ENCODE results near the gene BRCA1. TPM values are rescaled to one million over a fixed set of nuclear protein-coding genes. Genes with fewer than 3 reads are reported as not detected.
A peak's percentile ranks its signal among the peaks of the same experiment; 100 is the strongest.
"Not testable (repeated sequence)": the region's sequence is repeated elsewhere in the genome, so short reads cannot be mapped to it uniquely, and the experiment has no call there.

BRCA1 gene
- total RNA-seq, 1 donor from 2014 or later: 6.0 TPM

DNA sequence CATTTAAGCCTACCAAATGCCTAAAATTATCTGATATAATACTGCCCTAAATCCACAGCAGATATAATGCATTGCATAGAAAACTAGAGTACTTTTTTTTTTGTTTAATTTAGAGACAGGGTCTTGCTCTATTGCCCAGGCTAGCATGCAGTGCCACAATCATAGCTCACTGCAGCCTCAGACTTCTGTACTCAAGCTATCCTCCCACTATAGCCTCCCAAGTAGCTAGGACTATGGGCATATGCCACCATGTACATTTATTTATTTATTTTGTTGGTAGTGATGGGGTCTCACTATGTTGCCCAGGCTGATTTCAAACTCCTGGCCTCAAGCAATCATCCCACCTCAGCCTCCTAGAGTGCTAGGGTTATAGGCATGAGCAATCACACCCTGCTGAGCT, 20.0 kb downstream of the BRCA1 start:
- Histone ChIP-seq H3K27me3 (ENCODE audit: insufficient read depth, low read length) (no peaks in the 10 kb centered on the region), H4K20me1 (ENCODE audit: insufficient read depth, low read length) (no peaks in the 10 kb centered on the region), H3K4me1 (ENCODE audit: insufficient read depth, low read length) (no peaks in the 10 kb centered on the region), H3K36me3 (ENCODE audit: insufficient read depth, low read length) (no peaks in the 10 kb centered on the region), H3K9ac (ENCODE audit: low read length) (no peak overlapping the region), H3K4me3 (ENCODE audit: insufficient read depth, low read depth, low read length) (no peak overlapping the region), H2AFZ (ENCODE audit: low read depth, low read length) (no peak overlapping the region), H3K4me2 (ENCODE audit: low read length) (no peak overlapping the region), H3K27ac (ENCODE audit: low read depth, low read length) (no peak overlapping the region), H3K9me3 (ENCODE audit: insufficient read depth, low read depth, low read length) (no peaks in the 10 kb centered on the region), H3K79me2 (ENCODE audit: insufficient read depth, low read length) (no peaks in the 10 kb centered on the region)
- H3K4me3 Mint-ChIP-seq (ENCODE audit: unreplicated experiment): no peak overlapping the region
- H3K27ac Mint-ChIP-seq (ENCODE audit: unreplicated experiment): no peak overlapping the region
- no peaks in the 10 kb centered on the region for H3K27me3 Mint-ChIP-seq (ENCODE audit: low read depth, unreplicated experiment)
- peaks cover 2% of the 10 kb centered on the region for H3K36me3 Mint-ChIP-seq (ENCODE audit: low read depth, unreplicated experiment)
- TF ChIP-seq, protein P1, sequence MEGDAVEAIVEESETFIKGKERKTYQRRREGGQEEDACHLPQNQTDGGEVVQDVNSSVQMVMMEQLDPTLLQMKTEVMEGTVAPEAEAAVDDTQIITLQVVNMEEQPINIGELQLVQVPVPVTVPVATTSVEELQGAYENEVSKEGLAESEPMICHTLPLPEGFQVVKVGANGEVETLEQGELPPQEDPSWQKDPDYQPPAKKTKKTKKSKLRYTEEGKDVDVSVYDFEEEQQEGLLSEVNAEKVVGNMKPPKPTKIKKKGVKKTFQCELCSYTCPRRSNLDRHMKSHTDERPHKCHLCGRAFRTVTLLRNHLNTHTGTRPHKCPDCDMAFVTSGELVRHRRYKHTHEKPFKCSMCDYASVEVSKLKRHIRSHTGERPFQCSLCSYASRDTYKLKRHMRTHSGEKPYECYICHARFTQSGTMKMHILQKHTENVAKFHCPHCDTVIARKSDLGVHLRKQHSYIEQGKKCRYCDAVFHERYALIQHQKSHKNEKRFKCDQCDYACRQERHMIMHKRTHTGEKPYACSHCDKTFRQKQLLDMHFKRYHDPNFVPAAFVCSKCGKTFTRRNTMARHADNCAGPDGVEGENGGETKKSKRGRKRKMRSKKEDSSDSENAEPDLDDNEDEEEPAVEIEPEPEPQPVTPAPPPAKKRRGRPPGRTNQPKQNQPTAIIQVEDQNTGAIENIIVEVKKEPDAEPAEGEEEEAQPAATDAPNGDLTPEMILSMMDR (IDR thresholded peaks at IDR 0.05; ENCODE audit: insufficient read depth, low read depth, low read length): no peak
- no peak for TF ChIP-seq EZH2 (IDR thresholded peaks at IDR 0.05; ENCODE audit: insufficient read depth, low read length)
- H3K9me3 Mint-ChIP-seq (ENCODE audit: unreplicated experiment): no peaks in the 10 kb centered on the region
- DNase-seq (ENCODE audit: low read depth): no peak
- no peak for FAIRE-seq
- H3K4me1 Mint-ChIP-seq (ENCODE audit: low read depth, unreplicated experiment): no peaks in the 10 kb centered on the region

DNA sequence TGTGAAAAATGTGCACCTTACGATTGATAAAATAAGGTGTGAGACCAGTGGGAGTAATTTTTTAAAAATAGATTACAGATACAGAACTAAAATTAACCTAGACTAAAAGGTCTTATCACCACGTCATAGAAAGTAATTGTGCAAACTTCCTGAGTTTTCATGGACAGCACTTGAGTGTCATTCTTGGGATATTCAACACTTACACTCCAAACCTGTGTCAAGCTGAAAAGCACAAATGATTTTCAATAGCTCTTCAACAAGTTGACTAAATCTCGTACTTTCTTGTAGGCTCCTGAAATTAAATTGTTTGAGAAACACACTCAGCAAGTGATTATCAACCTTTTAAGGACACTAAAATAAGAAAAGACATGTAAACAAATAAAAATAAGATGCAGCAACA, 20.5 kb downstream of the BRCA1 start:
- Histone ChIP-seq H3K27me3 (ENCODE audit: insufficient read depth, low read length) (no peaks in the 10 kb centered on the region), H3K27ac (ENCODE audit: low read depth, low read length) (no peak overlapping the region), H3K4me3 (ENCODE audit: insufficient read depth, low read depth, low read length) (no peak overlapping the region), H2AFZ (ENCODE audit: low read depth, low read length) (no peak overlapping the region), H4K20me1 (ENCODE audit: insufficient read depth, low read length) (no peaks in the 10 kb centered on the region), H3K4me1 (ENCODE audit: insufficient read depth, low read length) (no peaks in the 10 kb centered on the region), H3K36me3 (ENCODE audit: insufficient read depth, low read length) (no peaks in the 10 kb centered on the region), H3K4me2 (ENCODE audit: low read length) (no peak overlapping the region), H3K9ac (ENCODE audit: low read length) (no peak overlapping the region), H3K79me2 (ENCODE audit: insufficient read depth, low read length) (no peaks in the 10 kb centered on the region), H3K9me3 (ENCODE audit: insufficient read depth, low read depth, low read length) (no peaks in the 10 kb centered on the region)
- Mint-ChIP-seq H3K4me3 (ENCODE audit: unreplicated experiment) (no peak overlapping the region), H3K9me3 (ENCODE audit: unreplicated experiment) (no peaks in the 10 kb centered on the region), H3K27me3 (ENCODE audit: low read depth, unreplicated experiment) (no peaks in the 10 kb centered on the region), H3K36me3 (ENCODE audit: low read depth, unreplicated experiment) (peaks cover 2% of the 10 kb centered on the region), H3K27ac (ENCODE audit: unreplicated experiment) (no peak overlapping the region), H3K4me1 (ENCODE audit: low read depth, unreplicated experiment) (no peaks in the 10 kb centered on the region)
- FAIRE-seq: no peak
- no peak for DNase-seq (ENCODE audit: low read depth)
- no peak for TF ChIP-seq EZH2 (IDR thresholded peaks at IDR 0.05; ENCODE audit: insufficient read depth, low read length)
- TF ChIP-seq, protein P1 (IDR thresholded peaks at IDR 0.05; ENCODE audit: insufficient read depth, low read depth, low read length): no peak

DNA sequence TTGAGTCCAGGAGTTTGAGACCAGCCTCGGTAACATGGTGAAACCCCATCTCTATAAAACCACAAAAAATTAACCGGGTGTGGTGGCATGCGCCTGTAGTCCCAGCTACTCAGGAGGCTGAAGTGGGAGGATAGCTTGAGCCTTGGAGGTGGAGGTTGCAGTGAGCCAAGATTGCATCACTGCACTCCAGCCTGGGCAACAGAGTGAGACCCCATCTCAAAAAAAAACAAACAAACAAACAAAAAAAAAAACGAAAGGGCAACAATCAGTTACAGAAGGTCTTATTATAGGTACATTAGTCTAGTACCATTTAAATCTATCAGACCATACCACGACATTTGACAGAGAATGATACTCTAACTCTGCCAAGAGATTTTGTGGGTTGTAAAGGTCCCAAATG, 29.8 kb downstream of the BRCA1 start:
- not testable (repeated sequence) for H3K4me3 Mint-ChIP-seq (ENCODE audit: unreplicated experiment); H2AFZ ChIP-seq (ENCODE audit: low read depth, low read length); H3K4me3 ChIP-seq (ENCODE audit: insufficient read depth, low read depth, low read length); FAIRE-seq; H3K36me3 Mint-ChIP-seq (ENCODE audit: low read depth, unreplicated experiment); H3K4me1 ChIP-seq (ENCODE audit: insufficient read depth, low read length); H3K27me3 Mint-ChIP-seq (ENCODE audit: low read depth, unreplicated experiment); H3K27me3 ChIP-seq (ENCODE audit: insufficient read depth, low read length); H4K20me1 ChIP-seq (ENCODE audit: insufficient read depth, low read length); H3K4me2 ChIP-seq (ENCODE audit: low read length); H3K79me2 ChIP-seq (ENCODE audit: insufficient read depth, low read length); H3K9me3 ChIP-seq (ENCODE audit: insufficient read depth, low read depth, low read length); DNase-seq (ENCODE audit: low read depth); H3K36me3 ChIP-seq (ENCODE audit: insufficient read depth, low read length); H3K9ac ChIP-seq (ENCODE audit: low read length); H3K27ac ChIP-seq (ENCODE audit: low read depth, low read length); H3K9me3 Mint-ChIP-seq (ENCODE audit: unreplicated experiment)
- Mint-ChIP-seq H3K4me1 (ENCODE audit: low read depth, unreplicated experiment) (peaks cover 23% of the 10 kb centered on the region), H3K27ac (ENCODE audit: unreplicated experiment) (peak overlapping the region; percentile 47)

Data from astrocyte (in vitro differentiated cells and primary cell).